Measurements from ENCODE around the gene SLC27A3. TPM values are rescaled to one million over a fixed set of nuclear protein-coding genes. Genes with fewer than 3 reads are reported as not detected.

Gene SLC27A3
- total RNA-seq, 2 experiments from 2014 or later = 4.5 to 10.2 TPM

DNA sequence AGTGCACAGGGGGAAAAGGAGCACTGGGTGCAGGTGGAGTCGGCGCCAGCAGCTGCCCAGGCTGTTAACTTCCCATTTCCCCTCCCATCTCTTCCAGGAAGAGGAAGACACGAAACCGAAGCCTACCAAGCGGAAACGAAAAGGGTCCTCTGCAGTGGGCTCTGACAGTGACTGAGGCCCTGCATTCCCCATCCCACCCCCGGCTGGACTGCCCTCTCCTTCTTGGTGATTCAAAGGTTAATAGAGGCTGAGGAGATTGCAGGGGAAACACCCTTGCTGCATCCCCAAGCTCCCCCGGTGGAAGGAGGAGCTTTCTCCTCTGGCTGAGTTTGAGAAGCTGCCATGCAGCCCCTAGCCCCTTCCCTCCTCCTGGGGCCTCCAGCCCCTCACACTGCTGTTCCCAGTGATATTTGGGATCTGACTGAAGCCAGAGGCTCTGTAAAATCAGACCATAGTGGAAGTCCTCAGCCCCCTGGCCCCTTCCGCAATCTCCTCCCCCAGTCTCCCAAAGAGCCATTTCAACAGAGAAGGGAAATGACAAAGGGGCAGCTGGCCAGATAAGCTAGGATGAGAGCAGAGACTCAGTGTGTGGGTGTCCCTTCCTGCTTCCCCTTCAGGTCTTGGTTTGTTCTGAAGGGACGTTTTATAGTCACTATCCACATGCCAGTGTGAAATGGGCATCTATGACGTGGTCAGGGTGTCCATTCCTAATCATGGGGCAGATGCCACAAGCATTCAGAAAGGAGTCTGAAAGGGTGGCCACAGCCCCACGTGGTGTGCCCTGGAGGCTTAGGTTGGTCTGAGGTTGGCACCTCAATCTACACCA lies 1.9 kb upstream of the SLC27A3 start:
- TF ChIP-seq EZH2phosphoT487 (IDR thresholded peaks at IDR 0.05; ENCODE audit: borderline replicate concordance, low read depth, low read length) = no peak
- TF ChIP-seq, protein P1, sequence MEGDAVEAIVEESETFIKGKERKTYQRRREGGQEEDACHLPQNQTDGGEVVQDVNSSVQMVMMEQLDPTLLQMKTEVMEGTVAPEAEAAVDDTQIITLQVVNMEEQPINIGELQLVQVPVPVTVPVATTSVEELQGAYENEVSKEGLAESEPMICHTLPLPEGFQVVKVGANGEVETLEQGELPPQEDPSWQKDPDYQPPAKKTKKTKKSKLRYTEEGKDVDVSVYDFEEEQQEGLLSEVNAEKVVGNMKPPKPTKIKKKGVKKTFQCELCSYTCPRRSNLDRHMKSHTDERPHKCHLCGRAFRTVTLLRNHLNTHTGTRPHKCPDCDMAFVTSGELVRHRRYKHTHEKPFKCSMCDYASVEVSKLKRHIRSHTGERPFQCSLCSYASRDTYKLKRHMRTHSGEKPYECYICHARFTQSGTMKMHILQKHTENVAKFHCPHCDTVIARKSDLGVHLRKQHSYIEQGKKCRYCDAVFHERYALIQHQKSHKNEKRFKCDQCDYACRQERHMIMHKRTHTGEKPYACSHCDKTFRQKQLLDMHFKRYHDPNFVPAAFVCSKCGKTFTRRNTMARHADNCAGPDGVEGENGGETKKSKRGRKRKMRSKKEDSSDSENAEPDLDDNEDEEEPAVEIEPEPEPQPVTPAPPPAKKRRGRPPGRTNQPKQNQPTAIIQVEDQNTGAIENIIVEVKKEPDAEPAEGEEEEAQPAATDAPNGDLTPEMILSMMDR (conservative IDR thresholded peaks at IDR 0.05; ENCODE audit: low read length) = no peak
- Histone ChIP-seq H3K4me3 (ENCODE audit: low read depth, low read length, poor library complexity, severe bottlenecking) (no peak overlapping the region), H3K36me3 (ENCODE audit: insufficient read depth, low read length) (peaks cover 53% of the 10 kb centered on the region), H3K4me1 (ENCODE audit: insufficient read depth, low read length, poor library complexity, severe bottlenecking) (peaks cover 29% of the 10 kb centered on the region), H3K79me2 (ENCODE audit: insufficient read depth, low read depth, low read length) (no peaks in the 10 kb centered on the region), H3K27ac (ENCODE audit: low read depth, low read length, poor library complexity, severe bottlenecking) (no peak overlapping the region), H3K4me2 (ENCODE audit: low read length) (no peak overlapping the region), H4K20me1 (ENCODE audit: insufficient read depth, low read length) (no peaks in the 10 kb centered on the region), H3K9me3 (ENCODE audit: low read length) (no peaks in the 10 kb centered on the region), H3K9me2 (ENCODE audit: insufficient read depth, low read length) (no peaks in the 10 kb centered on the region), H2AFZ (ENCODE audit: low read length) (no peak overlapping the region)
- ChIA-PET CTCF (ENCODE audit: unreplicated experiment) (no interaction called here), POLR2A (interaction anchor here (0.8 kb wide), 1 partner anchor 46 kb away, joined by 3 read pairs; the partner anchor contains the start of gene INTS3)
- intact Hi-C loops (cut with micrococcal nuclease; ENCODE audit: unreplicated experiment) = no loop called here
- BruUV-seq (replicated peaks) = TSS peak; percentile 89
- DNase-seq (ENCODE audit: low spot score) = no peak

DNA sequence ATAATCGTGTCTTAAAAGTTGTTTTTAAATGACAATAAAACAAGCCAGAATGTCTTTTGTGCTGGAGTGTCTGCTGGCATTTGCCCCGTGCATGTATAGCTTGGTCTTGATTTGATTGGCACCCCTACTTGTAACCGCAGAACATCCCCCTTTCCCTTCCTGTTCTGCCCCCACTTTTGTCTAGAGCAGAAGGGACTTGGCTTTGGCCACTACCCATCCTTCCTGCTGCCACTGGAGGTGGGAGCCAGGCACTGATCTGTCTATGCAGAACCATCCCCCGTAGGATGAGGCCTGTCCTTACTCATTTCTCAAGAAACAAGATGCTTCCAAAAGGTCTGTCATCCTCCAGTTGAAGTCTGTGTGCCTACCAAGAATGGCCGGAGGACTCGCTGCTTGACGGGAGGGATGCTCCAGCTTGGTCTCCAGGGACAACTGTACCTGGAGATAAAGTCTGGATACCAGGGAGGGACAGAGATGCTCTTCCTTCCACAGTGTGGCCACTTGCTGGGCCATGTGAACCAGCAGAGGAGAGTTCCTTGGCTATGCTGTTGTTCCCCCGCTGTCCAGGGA lies 1.1 kb upstream of the SLC27A3 start:
- no peaks in the 10 kb centered on the region for H4K20me1 ChIP-seq (ENCODE audit: insufficient read depth, low read length)
- no peaks in the 10 kb centered on the region for H3K9me3 ChIP-seq (ENCODE audit: low read length)
- no peak overlapping the region for H3K27ac ChIP-seq (ENCODE audit: low read depth, low read length, poor library complexity, severe bottlenecking)
- peaks cover 45% of the 10 kb centered on the region for H3K36me3 ChIP-seq (ENCODE audit: insufficient read depth, low read length)
- intact Hi-C loops (cut with micrococcal nuclease; ENCODE audit: unreplicated experiment) = no loop called here
- CTCF ChIA-PET (ENCODE audit: unreplicated experiment) = no interaction called here
- H3K4me1 ChIP-seq (ENCODE audit: insufficient read depth, low read length, poor library complexity, severe bottlenecking) = peaks cover 29% of the 10 kb centered on the region
- no peak overlapping the region for H3K4me2 ChIP-seq (ENCODE audit: low read length)
- POLR2A ChIA-PET = interaction anchor here (0.8 kb wide), 1 partner anchor 46 kb away, joined by 3 read pairs; the partner anchor contains the start of gene INTS3
- no peaks in the 10 kb centered on the region for H3K9me2 ChIP-seq (ENCODE audit: insufficient read depth, low read length)
- H2AFZ ChIP-seq (ENCODE audit: low read length) = no peak overlapping the region
- no peaks in the 10 kb centered on the region for H3K79me2 ChIP-seq (ENCODE audit: insufficient read depth, low read depth, low read length)
- no peak overlapping the region for H3K4me3 ChIP-seq (ENCODE audit: low read depth, low read length, poor library complexity, severe bottlenecking)
- no peak for DNase-seq (ENCODE audit: low spot score)
- TF ChIP-seq EZH2phosphoT487 (IDR thresholded peaks at IDR 0.05; ENCODE audit: borderline replicate concordance, low read depth, low read length) = no peak
- TF ChIP-seq, protein P1 (conservative IDR thresholded peaks at IDR 0.05; ENCODE audit: low read length) = no peak
- BruUV-seq (replicated peaks) = no TSS peak
